PC-3 (cell line): ENCODE data around the gene BCAR3.

Experiments
- EZH2 ChIP-seq: fragments of 300-600 bp; sonication (generic); IDR thresholded peaks from one replicate; pipeline ENCODE4 v1.6.1; 2017; ENCODE audit warnings: antibody characterized with exemption, mild to moderate bottlenecking, low read length; ENCODE audit not compliant: unreplicated experiment
- EZH2phosphoT487 ChIP-seq: fragments of 300-600 bp; sonication (generic); IDR thresholded peaks from 2 replicates; pipeline ENCODE4 v1.6.1; 2018; ENCODE audit warnings: mild to moderate bottlenecking, antibody characterized with exemption, low read length, borderline replicate concordance
- TF ChIP-seq, protein P1 (sequence below): fragments of 300-600 bp; sonication (generic); conservative IDR thresholded peaks from 2 replicates; pipeline ENCODE4 v1.5.1; 2017; ENCODE audit warnings: antibody characterized with exemption, low read depth, mild to moderate bottlenecking, low read length

DNA sequence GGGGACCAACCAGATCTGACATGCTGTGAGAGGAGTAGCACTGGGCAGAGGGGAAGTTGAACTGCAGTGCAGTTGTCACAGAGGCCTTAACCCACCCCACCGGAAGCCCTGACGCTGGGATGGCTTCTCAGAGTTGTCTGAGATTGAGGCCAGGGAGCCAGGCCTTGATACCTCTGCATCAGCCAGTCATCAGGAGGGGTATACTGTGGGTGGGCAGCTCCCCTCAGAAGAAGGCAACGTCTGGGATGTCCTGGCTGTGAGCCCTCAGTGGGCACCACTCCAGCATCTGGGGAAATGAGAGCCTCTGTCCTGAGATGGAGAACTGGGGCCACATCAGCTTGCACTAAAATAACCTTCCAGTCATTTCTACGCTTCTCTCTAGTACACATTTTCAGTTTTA lies 47.9 kb upstream of the BCAR3 start:
- TF ChIP-seq, protein P1, sequence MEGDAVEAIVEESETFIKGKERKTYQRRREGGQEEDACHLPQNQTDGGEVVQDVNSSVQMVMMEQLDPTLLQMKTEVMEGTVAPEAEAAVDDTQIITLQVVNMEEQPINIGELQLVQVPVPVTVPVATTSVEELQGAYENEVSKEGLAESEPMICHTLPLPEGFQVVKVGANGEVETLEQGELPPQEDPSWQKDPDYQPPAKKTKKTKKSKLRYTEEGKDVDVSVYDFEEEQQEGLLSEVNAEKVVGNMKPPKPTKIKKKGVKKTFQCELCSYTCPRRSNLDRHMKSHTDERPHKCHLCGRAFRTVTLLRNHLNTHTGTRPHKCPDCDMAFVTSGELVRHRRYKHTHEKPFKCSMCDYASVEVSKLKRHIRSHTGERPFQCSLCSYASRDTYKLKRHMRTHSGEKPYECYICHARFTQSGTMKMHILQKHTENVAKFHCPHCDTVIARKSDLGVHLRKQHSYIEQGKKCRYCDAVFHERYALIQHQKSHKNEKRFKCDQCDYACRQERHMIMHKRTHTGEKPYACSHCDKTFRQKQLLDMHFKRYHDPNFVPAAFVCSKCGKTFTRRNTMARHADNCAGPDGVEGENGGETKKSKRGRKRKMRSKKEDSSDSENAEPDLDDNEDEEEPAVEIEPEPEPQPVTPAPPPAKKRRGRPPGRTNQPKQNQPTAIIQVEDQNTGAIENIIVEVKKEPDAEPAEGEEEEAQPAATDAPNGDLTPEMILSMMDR: no peak
- TF ChIP-seq EZH2phosphoT487 (no peak), EZH2 (no peak)
